ENCODE data around the gene TTC16.

DNA sequence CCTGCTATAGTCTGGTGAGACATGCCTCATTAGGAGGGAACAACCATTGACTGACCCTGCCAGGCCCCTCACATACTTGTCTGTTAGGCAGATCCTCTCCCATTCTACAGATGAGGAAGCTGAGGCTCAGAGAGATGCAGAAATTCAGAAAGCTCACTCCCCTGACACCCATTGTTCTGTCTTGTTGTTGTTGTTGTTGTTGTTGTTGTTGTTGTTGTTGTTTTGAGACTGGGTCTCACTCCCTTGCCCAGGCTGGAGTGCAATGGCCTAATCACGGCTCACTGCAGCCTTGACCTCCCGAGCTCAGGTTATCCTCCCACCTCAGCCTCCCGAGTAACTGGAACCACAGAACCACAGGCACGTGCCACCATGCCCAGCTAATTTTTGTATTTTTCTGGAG lies 22.2 kb upstream of the TTC16 start:
- TF ChIP-seq, protein P1, sequence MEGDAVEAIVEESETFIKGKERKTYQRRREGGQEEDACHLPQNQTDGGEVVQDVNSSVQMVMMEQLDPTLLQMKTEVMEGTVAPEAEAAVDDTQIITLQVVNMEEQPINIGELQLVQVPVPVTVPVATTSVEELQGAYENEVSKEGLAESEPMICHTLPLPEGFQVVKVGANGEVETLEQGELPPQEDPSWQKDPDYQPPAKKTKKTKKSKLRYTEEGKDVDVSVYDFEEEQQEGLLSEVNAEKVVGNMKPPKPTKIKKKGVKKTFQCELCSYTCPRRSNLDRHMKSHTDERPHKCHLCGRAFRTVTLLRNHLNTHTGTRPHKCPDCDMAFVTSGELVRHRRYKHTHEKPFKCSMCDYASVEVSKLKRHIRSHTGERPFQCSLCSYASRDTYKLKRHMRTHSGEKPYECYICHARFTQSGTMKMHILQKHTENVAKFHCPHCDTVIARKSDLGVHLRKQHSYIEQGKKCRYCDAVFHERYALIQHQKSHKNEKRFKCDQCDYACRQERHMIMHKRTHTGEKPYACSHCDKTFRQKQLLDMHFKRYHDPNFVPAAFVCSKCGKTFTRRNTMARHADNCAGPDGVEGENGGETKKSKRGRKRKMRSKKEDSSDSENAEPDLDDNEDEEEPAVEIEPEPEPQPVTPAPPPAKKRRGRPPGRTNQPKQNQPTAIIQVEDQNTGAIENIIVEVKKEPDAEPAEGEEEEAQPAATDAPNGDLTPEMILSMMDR (conservative IDR thresholded peaks at IDR 0.05), result no peak
- no peak for TF ChIP-seq EZH2 (IDR thresholded peaks at IDR 0.05; ENCODE audit: low read depth)
